Calu3 (cell line): ENCODE results near the gene ROBO4. TPM values are rescaled to one million over a fixed set of nuclear protein-coding genes. Genes with fewer than 3 reads are reported as not detected.

Experiments
- BruUV-seq: library from RNA; stranded (reverse); fragments of 400-500 nt; replicated peaks from 2 replicates; lab custom pipeline; 2021; lab: Mats Ljungman, UMichigan
- CTCF ChIA-PET: fragments of 300-600 bp; sonication (Branson Sonifier 250); formaldehyde crosslinking; loops from one replicate; lab custom pipeline; 2022; ENCODE audit warnings: antibody characterized with exemption; lab: Charles Lee
- DNase-seq: peaks from one replicate; pipeline ENCODE4 v3.0.0; 2022
- H3K27ac Mint-ChIP-seq: one replicate; pipeline ENCODE4 v1.8.0; 2022; ENCODE audit warnings: mixed read lengths; ENCODE audit not compliant: unreplicated experiment
- H3K27me3 Mint-ChIP-seq: one replicate; pipeline ENCODE4 v1.8.0; 2022; ENCODE audit warnings: mixed read lengths; ENCODE audit not compliant: unreplicated experiment
- H3K36me3 Mint-ChIP-seq: one replicate; pipeline ENCODE4 v1.8.0; 2022; ENCODE audit warnings: mild to moderate bottlenecking, moderate library complexity, mixed read lengths; ENCODE audit not compliant: insufficient read depth, unreplicated experiment
- H3K4me1 Mint-ChIP-seq: one replicate; pipeline ENCODE4 v1.8.0; 2022; ENCODE audit warnings: mild to moderate bottlenecking, low read depth, mixed read lengths; ENCODE audit not compliant: unreplicated experiment
- H3K4me3 Mint-ChIP-seq: one replicate; pipeline ENCODE4 v1.8.0; 2022; ENCODE audit warnings: mild to moderate bottlenecking, low read depth, moderate library complexity, mixed read lengths; ENCODE audit not compliant: unreplicated experiment
- H3K9me3 Mint-ChIP-seq: one replicate; pipeline ENCODE4 v1.8.0; 2022; ENCODE audit warnings: low read depth, mixed read lengths; ENCODE audit not compliant: unreplicated experiment
- CTCF ChIP-seq: fragments of 200-600 bp; IDR thresholded peaks from one replicate; pipeline ENCODE4 v1.8.0; 2022; ENCODE audit warnings: antibody characterized with exemption; ENCODE audit not compliant: unreplicated experiment
- intact Hi-C: fragments of 100-400 bp; cut with micrococcal nuclease; formaldehyde crosslinking; loops from one replicate; pipeline ENCODE4 v1.10.0; 2022; ENCODE audit not compliant: unreplicated experiment
- total RNA-seq: library from RNA; stranded (reverse); gene quantifications from 2 replicates; pipeline ENCODE4 v1.2.3, GENCODE V29; 2022

Gene ROBO4
- total RNA-seq, 1 experiment from 2014 or later = not detected

GRCh38 chr11:124887667-124888013, 10.0 kb downstream of the ROBO4 start:
- Mint-ChIP-seq H3K4me3 (no peak overlapping the region), H3K9me3 (no peaks in the 10 kb centered on the region), H3K36me3 (no peaks in the 10 kb centered on the region), H3K27me3 (peaks cover 96% of the 10 kb centered on the region), H3K4me1 (no peaks in the 10 kb centered on the region), H3K27ac (no peak overlapping the region)
- DNase-seq = no peak
- TF ChIP-seq CTCF = no peak
- intact Hi-C loops = no loop called here
- CTCF ChIA-PET = no interaction called here
- BruUV-seq = no TSS peak

DNA sequence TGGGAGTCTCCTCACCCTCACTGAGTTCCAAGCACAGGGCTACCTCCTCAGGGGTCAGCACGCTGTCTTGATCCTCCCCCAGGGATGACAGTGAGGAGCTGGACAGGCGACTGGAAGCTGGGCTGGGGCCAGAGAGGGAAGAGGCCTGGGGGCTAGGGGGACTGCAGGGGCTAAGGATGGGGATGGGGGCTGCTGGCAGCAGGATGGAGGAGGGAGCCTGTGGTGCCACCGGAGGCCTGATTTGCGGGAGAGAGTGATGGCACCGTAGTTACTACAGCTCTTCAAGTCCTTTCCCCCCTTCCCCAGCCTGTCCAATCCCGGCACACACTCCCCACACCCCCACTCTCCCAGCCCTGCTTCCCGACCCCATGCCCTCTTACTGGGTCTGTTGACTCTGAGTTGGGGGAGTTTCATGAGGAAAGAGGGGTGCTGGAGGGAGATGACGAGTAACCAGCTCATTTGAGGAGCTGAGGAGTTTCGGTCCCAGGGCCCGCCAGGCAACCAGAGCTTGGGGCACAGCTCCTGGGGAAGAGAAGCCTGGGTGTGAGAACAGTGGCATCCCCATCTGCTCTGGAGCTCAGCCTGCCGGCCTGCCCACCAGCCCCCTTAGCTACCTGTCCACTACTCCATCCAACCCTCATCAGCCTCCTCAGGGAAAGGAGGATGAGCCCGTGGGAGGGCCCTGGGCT, 10.5 kb downstream of the ROBO4 start:
- CTCF ChIA-PET = interaction anchor here (0.7 kb wide), 1 partner anchor 185 kb away, joined by 4 read pairs; no protein-coding TSS in a partner anchor
- H3K9me3 Mint-ChIP-seq = no peaks in the 10 kb centered on the region
- H3K4me1 Mint-ChIP-seq = no peaks in the 10 kb centered on the region
- no peak overlapping the region for H3K27ac Mint-ChIP-seq
- no peaks in the 10 kb centered on the region for H3K36me3 Mint-ChIP-seq
- TF ChIP-seq CTCF = no peak
- no TSS peak for BruUV-seq
- intact Hi-C loops = no loop called here
- no peak for DNase-seq
- no peak overlapping the region for H3K4me3 Mint-ChIP-seq
- peaks cover 95% of the 10 kb centered on the region for H3K27me3 Mint-ChIP-seq

DNA sequence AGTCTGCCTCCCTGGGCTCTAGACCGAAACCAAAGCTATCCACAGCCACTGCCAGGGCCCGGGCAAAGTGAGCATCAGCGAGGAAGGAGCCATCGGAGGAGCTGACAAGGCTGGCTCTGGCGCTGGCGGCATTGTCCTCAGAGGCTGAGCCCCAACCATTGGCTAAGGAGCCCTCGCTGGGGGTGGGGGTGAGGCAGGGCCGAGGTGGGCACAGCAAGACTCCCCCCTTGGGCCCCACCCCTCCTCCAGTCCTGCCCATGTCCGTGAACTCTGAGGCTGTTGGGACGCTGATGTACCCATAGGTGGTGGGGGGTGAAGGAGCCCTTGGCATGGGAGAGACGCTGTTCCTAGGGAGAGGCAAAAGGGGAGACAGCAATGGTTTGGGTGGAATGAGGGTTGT, 11.2 kb downstream of the ROBO4 start:
- Mint-ChIP-seq H3K27me3 (peaks cover 91% of the 10 kb centered on the region), H3K36me3 (no peaks in the 10 kb centered on the region), H3K4me1 (no peaks in the 10 kb centered on the region), H3K9me3 (no peaks in the 10 kb centered on the region), H3K4me3 (no peak overlapping the region), H3K27ac (no peak overlapping the region)
- no TSS peak for BruUV-seq
- CTCF ChIA-PET = interaction anchor here (0.7 kb wide), 1 partner anchor 186 kb away, joined by 4 read pairs; no protein-coding TSS in a partner anchor
- no peak for TF ChIP-seq CTCF
- intact Hi-C loops = no loop called here
- no peak for DNase-seq

GRCh38 chr11:124884869-124885479, 12.7 kb downstream of the ROBO4 start:
- no peak overlapping the region for H3K27ac Mint-ChIP-seq
- no peak overlapping the region for H3K4me3 Mint-ChIP-seq
- no peaks in the 10 kb centered on the region for H3K4me1 Mint-ChIP-seq
- no peaks in the 10 kb centered on the region for H3K36me3 Mint-ChIP-seq
- no peak for DNase-seq
- CTCF ChIA-PET = no interaction called here
- H3K9me3 Mint-ChIP-seq = no peaks in the 10 kb centered on the region
- no peak for TF ChIP-seq CTCF
- no TSS peak for BruUV-seq
- intact Hi-C loops = no loop called here
- peaks cover 89% of the 10 kb centered on the region for H3K27me3 Mint-ChIP-seq
